ENCODE data around the gene HOXC9.
A peak's percentile ranks its signal among the peaks of the same experiment; 100 is the strongest.

The HOXC9 gene

DNA sequence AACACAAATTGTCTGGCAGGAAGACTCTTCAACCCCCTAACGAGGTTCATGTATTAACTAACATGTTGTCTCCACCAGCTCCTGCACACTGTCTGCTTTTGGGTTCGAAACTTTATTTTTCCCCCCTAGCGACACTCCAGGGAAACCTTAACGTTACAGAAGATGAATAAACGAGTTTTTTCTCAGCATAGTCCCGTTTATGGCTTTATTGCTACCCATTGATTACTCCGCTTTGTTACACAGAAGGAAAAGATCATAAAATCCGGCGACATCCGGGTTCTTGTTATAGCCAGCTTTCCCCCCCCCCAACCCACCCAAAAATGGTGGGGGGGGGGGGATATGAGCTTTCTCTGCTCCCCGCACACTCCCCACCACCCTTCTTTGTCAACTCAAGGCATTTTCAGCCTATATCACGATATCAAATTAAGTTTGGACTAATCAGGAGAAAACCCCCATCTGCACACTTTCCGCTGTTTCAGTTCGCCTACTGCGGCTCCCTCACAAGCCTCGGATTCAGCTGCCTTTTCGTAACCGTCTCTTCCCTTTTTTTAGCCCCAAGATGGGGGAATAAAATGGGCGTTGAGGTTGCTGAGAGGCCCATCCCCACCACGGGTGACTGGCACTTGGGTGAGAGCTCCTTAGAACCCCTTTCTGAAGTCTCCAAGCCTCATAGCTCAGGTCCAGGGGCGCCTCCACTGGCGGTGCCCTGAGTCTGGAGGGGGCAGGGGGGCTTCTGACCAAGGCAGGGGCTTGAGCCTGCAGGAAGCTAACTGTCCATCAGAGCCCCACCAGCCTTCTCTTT lies 26.9 kb downstream of the HOXC9 start:
- DNase-seq (ENCODE audit: low read depth in 2 of 2): no peak

DNA sequence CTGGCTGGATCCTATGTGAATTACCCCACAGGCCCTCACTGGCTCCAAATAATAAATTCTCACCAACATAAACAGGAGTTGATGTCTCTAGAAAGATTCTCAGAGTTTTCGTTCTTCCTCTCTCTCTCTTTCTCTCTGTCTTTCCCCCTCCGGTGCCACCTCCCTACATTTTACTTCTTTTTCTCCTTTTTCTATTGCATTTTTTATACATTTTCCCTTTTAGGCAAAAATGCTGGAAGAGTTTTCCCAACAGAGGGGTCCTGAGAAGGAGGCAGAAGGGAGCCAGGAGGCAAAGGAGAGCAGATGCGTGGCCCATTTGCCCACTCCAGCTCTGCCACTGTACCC lies 27.5 kb downstream of the HOXC9 start:
- DNase-seq (ENCODE audit: low read depth in 2 of 2): no peak

DNA sequence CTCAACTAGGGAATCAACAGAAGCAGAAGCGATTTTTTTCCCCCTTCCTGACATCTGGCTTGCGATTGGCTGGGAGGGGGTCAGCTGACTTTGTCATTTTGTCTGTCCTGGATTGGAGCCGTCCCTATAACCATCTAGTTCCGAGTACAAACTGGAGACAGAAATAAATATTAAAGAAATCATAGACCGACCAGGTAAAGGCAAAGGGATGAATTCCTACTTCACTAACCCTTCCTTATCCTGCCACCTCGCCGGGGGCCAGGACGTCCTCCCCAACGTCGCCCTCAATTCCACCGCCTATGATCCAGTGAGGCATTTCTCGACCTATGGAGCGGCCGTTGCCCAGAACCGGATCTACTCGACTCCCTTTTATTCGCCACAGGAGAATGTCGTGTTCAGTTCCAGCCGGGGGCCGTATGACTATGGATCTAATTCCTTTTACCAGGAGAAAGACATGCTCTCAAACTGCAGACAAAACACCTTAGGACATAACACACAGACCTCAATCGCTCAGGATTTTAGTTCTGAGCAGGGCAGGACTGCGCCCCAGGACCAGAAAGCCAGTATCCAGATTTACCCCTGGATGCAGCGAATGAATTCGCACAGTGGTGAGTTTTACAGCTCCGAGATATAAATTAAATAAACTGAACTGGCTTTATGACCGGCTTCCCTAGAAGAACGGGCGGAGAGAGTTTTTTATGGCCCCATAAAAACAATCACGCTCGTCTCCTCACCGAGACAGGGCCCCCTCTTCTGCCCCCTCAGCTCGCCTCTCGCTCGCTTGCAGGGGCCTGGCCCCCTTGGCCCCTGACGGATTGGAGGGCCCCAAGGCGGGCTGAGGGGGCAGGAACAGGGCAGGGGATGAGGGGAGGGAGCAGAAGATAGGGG lies 28.6 kb downstream of the HOXC9 start, which contains the start of gene HOXC6:
TSS of gene HOXC6 (plus strand) at position 127 of the 888 bp plus-strand sequence. CDS start at position 209, 82 bp downstream.
- no peak for DNase-seq (ENCODE audit: low read depth in 2 of 2)

DNA sequence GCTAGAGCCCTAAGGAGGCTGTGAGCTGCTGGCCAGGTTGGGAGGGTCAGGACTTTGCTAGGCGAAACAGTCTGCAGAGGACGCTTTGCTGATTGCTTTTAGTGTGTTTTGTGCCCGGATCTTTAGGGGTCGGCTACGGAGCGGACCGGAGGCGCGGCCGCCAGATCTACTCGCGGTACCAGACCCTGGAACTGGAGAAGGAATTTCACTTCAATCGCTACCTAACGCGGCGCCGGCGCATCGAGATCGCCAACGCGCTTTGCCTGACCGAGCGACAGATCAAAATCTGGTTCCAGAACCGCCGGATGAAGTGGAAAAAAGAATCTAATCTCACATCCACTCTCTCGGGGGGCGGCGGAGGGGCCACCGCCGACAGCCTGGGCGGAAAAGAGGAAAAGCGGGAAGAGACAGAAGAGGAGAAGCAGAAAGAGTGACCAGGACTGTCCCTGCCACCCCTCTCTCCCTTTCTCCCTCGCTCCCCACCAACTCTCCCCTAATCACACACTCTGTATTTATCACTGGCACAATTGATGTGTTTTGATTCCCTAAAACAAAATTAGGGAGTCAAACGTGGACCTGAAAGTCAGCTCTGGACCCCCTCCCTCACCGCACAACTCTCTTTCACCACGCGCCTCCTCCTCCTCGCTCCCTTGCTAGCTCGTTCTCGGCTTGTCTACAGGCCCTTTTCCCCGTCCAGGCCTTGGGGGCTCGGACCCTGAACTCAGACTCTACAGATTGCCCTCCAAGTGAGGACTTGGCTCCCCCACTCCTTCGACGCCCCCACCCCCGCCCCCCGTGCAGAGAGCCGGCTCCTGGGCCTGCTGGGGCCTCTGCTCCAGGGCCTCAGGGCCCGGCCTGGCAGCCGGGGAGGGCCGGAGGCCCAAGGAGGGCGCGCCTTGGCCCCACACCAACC lies 29.8 kb downstream of the HOXC9 start:
- DNase-seq (ENCODE audit: low read depth in 2 of 2): no peak

DNA sequence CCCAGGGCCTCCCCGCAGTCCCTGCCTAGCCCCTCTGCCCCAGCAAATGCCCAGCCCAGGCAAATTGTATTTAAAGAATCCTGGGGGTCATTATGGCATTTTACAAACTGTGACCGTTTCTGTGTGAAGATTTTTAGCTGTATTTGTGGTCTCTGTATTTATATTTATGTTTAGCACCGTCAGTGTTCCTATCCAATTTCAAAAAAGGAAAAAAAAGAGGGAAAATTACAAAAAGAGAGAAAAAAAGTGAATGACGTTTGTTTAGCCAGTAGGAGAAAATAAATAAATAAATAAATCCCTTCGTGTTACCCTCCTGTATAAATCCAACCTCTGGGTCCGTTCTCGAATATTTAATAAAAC lies 30.5 kb downstream of the HOXC9 start:
- no peak for DNase-seq (ENCODE audit: low read depth in 2 of 2)

DNA sequence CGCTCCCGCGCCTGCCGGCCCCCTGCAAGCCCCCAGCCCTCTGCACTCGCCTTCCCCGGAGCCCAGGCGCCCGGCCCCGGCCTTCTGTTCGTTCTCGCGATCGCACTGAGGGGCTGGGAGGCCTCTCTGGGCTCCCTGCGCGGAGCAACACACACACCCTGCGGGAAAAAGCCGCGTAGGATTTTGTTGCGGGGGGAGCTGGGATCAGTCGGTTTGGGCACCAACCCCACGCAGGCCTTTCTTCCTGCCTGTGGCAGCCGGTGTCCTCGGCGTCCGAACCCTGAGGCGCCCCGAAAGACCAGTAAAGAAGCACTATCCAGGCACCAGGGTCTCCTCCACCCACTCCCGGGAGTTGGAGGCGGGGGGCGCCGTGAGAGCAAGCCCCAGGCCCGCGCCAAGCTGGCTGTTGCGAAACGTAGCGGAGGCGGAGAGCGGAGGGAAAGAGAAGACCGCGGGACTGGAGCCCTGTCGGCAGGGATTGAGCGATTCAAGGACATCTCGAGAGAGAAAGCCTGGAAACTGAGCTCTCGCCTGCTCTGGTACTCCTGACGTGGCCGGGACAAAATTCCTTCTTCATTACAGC lies 31.0 kb downstream of the HOXC9 start:
- DNase-seq (ENCODE audit: low read depth in 2 of 2): peak; percentile 73 to 75

DNA sequence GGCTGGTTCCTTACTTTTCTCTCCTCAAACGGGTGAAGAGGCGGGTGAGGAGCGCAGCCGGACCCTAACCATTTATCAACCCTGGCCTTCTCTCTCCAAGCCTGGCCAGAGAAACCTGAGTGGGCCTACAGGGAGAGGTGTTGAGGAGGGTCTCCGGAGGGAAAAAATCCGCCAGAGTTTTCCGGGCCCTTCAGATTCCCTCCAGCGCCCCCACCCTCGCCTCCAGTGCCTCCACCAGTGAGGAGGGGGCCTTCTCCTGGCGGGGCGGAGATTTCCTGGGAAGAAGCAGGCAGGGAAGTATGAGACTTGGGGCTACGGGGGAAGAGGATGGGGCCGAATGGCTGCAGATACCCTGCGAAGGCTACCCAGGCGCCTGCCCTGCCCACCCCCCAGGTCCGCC lies 31.5 kb downstream of the HOXC9 start:
- DNase-seq (ENCODE audit: low read depth in 2 of 2): no peak

DNA sequence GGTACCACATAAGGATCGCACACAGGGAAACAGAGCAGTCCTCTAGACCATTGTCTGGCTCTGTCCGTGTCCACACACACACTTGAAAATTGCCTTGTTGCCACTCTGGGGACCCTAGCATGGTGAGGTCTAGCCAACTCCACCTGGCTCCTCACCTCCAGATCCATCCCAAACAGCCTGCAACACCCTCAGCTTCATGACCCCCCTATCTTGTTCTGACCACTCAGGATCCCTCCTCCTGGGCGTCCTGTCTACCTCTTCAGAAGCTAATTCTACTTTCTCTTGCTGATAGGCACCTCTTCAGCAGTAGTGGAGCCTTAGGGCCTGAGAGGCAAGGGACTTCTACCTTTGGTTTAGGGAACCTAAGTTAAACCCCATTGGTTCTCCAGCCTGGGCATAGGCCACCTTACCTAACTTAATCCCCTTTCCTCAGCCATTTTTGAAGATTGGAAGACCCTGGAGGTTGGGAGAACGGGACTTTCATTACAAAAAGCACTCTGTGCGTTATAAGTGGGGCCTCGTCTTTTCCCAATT lies 32.2 kb downstream of the HOXC9 start:
- DNase-seq (ENCODE audit: low read depth in 2 of 2): no peak

DNA sequence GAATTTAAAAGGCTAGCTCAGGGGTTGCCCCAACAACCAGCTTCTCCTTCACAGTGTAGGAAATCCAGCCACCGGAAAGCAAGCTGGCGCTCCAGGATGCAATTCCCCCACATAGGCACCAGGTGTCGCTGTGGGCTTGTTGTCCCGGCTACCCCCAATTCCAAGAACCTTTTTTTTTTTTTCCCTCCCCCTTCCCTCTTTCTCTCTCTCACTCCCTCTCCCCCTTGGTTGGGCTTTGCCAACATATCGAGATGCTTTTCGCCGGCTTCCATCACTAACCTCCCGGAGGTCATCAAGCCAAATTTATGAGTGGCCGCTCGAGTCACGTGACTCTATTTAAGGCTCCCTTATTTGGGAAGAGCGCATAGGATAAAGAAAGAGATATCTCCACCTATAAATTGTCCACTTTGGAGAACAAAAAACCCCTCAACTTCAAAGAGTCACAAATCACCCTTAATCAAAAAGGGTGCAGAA lies 32.7 kb downstream of the HOXC9 start, which contains the start of gene HOXC5:
TSS of gene HOXC5 (plus strand) at position 424 of the 474 bp plus-strand sequence. CDS start 73 bp downstream, outside the sequence.
- peak; percentile 74 to 82 for DNase-seq (ENCODE audit: low read depth in 2 of 2)

DNA sequence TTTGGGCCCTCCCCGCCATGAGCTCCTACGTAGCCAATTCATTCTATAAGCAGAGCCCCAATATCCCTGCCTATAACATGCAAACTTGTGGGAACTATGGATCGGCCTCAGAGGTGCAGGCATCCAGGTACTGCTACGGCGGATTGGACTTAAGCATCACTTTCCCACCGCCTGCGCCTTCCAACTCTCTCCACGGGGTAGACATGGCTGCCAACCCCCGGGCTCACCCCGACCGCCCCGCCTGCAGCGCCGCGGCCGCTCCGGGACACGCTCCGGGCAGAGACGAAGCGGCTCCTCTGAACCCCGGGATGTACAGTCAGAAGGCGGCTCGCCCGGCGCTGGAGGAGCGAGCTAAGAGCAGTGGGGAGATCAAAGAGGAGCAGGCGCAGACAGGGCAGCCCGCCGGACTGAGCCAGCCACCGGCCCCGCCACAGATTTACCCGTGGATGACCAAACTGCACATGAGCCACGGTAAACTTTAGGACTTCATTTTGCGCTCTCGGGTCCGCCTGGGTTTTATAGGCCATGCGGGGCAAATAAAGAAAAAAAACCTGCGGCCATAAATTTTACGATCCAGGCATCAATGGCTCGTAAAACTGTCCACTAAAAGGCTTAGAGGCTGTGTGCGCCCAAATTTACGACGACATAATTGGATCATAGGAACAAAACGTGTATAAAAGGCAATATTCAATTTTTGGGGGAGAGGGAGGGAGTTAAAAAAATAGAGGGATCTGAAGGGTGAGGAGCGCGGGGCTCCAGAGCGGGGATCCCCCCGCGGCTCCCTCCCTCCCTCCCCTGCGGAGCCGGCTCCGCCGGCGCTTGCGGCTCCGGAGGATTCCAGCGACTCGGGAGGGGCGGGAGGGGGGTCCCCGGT lies 33.4 kb downstream of the HOXC9 start:
- peak in 1 of 2 experiments; percentile 73 for DNase-seq (ENCODE audit: low read depth in 2 of 2)

DNA sequence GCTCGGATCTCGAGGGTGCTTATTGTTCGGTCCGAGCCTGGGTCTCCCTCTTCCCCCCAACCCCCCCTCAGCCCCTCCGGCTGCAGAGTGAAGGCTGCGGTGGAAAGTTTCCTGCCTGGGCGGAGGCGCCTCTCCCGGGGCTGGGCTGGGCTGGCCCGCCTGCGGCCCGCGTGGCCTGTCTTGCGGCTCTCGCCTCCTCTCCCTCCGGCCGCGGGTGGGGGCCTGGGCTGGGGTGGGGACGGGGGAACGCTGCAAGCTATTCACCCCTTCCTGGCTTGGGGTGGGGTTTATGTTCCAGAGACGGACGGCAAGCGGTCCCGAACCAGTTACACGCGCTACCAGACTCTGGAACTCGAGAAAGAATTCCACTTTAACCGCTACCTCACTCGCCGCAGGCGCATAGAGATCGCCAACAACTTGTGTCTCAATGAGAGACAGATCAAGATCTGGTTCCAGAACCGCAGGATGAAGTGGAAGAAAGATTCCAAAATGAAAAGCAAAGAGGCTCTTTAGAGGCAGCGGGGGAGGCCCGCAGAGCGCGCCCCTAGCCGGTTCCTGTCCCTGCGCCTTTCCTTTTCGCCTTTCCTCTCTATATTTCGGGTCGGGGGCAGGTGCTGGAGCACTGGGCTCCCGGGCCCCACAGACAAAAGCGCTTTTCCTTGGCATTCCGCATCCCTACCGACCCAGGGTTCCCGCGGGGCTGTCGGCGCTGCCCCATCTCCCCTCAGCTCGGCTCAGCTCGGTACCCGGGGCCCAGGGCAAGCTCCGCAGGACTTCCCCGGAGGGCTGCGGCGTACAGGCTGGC lies 34.2 kb downstream of the HOXC9 start:
- peak in 1 of 2 experiments; percentile 57 for DNase-seq (ENCODE audit: low read depth in 2 of 2)

DNA sequence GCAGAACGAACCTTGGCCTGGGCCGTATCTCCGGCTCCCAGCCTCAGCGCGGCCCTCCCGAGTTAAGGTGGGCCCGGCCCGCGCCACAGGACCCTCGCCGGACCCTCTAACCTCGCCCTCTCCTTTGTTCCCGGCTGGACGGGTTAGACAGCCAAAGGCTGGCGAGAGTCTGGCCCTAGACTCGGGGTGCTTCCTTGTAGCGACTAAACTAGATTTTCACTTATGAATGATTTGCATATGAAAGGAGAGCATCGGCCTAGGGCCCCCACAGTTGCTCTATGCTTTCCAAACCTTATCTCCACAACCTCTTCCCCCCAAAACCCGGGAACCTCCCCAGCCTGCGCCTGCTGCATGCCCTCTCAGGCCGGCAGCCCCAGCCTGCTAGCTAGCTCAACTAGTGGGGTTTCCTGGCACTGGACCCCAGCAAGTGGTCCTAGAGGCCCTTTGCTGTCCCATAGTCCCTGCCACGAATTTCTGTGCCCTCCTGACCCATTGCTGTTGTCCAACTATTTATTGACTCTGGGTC lies 34.9 kb downstream of the HOXC9 start:
- DNase-seq (ENCODE audit: low read depth in 2 of 2): no peak

DNA sequence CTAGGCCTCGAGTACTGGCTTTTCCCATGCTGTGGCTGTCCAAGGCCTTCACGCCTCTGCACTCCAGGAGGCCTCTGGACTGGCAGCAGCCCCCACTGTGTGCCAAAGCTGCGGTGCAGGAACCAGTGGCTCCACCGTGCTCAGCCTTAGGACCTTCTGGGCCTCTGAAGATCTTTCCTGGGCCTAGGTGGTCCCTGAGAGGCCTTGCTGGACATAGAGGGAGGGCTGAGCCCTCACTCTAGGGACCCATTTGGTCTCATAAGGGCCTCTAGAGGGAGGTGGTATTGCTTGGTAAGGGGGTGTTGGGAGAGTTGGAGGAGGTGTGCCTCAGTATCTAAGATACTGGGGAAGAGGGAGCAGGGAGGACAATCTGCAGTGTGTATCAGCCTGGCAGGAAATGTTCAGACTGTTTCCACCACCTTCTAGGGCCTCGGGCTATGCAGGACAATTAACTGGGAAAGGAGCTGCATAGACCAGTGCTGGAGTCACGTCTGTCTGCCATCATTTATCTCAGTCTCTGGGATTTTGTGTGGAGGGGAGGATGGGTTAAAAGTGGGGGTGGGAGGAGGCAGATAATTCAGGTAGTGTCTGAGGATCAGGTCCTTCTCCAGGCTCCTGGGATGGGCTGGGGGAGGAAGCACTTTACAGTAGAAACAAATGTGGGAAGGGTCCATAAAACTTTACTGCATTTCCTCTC lies 35.8 kb downstream of the HOXC9 start:
- DNase-seq (ENCODE audit: low read depth in 2 of 2): no peak

DNA sequence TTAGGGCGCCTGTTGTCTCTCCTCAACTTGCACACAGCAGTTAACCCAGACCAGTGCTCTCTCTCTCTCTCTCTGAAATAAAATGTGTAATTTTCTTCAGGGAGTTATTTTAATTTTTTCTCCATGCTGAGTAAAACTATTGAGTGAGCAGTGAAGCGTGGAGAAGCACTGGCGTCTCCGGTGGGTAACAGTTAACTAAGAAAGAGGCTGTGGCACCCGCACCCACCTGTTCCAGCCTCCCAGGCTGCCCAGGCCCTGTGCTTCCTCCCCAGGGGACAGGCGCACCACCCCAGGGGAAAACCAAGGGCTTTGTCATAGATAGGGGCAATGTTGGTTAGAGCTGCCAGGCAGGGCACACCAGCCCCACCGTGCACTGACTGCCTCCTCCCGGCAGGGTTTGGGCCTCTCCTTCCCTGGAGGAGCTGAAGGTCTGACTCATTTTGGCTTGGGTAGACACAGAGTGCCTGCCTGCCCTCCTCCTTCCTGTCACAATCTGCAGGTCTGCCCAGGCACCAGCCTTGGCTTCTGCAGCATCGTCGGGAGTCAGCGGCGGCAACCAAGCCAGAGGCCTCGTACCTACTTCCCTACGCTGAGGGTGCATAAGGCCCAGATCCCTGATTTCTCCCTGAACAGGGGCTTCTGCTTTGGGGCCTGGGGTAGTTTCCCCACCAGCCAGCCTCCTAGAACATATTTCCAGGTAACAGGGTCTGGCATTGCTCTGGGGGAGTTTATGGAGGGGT lies 36.8 kb downstream of the HOXC9 start:
- no peak for DNase-seq (ENCODE audit: low read depth in 2 of 2)

DNA sequence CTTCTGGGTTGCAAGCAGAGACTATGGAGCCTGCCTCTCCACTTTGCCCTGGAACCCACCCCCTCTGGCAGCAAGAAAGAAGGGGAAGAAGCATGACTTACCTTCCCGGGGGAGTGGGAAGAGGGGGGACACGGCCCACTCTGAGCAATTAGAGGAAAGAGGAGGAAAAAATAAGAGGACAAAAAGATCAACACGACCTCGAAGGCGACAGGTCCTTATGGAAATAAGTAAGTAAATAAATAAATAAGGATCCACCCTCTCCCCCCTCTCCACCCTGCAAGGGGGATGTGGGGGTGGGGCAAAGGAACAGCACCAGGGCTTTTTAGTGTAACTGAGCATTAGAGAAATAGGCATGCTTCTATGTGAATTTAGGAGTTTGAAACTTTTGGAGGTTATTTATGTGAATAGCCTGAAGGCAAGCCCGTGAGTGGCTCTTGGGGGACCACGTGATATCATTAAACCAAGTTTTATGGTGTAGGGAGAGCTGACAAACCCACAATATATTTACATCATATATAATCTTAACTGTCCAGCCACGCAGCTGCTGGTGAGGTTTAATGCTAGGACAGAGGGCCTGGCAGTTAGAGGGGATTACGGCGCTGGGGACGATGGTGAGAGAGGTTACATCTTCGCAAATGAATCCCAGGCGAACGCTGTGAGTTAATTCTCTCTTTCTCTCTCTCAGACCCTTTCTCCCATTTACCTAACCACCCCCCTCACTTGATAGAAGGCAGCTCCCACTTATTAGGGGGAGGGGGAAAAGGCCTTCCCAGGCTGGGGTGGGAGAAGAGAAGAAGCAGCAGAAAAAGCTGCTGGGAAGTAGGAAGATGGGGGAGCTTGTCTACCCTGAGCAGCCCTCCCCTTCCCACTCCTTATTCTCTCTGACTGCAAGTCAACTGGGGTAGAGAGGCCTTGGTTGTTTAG lies 37.7 kb downstream of the HOXC9 start:
- no peak for DNase-seq (ENCODE audit: low read depth in 2 of 2)

DNA sequence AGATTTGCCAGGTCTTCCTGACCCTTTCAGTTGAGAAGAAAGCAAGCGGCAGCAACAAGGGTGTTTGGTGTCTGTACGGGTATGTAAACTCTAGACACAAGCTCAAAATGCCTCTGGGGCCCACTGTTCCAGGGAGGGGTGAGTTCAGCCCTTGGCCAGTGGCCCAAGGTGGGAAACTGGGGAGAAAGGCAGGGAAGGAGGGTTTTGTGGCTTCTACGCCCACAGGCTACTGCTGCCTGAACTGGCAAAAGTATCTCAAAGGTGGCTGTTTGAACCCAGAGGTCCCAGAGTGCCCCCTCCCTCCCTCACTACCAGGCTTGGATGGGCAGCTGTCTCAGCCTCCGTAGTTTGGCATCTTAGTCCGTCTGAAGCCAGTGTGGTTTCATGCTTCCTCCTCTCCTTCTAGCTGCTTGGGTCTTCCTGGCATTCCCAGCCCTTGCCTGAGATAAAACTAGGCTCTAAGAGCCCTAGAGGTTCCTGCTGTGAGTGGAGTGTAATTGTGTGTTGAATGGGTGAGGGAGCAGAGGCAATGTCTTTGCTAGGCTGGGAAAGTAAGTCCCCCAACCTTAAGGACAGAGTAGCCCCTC lies 38.4 kb downstream of the HOXC9 start:
- no peak for DNase-seq (ENCODE audit: low read depth in 2 of 2)
